Pulmonary artery endothelial cell (primary cell): ENCODE data around the gene NBAS. TPM values are rescaled to one million over a fixed set of nuclear protein-coding genes. Genes with fewer than 3 reads are reported as not detected.
"Not testable (repeated sequence)": the region's sequence is repeated elsewhere in the genome, so short reads cannot be mapped to it uniquely, and the experiment has no call there.

Experiments
- DNase-seq: peaks from one replicate; pipeline ENCODE4 v3.0.0-alpha.2; 2011; ENCODE audit warnings: low read depth, low spot score
- total RNA-seq: library from RNA; depleted of rRNA; stranded (reverse); fragments of >200 nt; gene quantifications from 2 replicates; pipeline ENCODE4 v1.2.3, GENCODE V29; 2014

Gene NBAS
- total RNA-seq, 1 donor from 2014 or later: 75.8 TPM

DNA sequence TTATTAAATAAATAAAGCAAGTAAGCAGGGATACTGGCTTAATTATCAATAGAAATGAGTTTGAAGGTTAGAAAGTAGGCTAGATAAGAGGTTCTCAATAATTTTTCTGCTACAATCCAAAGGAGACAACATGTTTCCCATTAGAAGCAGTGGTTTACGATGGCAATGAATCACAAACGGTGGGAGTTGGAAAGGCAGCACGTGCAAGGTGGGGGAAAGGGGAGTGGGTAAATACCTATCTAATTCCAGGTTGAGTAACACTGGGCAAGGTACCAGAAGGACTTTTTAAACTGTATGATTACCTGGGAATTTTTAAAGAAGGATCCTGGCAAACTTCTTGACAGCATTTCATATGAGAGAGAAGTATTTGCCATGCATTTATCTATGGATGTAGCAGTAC is 289.9 kb downstream of the NBAS start:
- DNase-seq: no peak

DNA sequence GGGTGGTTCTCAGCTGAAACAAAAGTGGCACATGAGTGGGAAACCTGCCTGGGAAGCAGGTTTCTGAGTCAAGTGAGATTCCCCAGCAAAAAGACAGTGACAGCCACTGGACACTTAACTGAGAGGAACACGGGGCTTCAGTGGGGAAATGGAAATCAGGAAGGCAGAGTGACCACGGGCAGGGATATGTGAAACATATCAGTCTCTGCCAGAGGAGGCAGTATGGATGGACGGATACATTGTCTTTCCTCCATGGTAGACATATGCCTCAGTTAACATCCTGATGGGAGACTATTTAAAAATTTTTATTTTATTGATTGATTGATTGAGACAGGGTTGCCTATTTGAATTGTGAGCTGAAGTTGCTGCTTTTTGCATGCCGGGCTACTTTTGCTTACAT is 292.1 kb downstream of the NBAS start:
- no peak for DNase-seq

DNA sequence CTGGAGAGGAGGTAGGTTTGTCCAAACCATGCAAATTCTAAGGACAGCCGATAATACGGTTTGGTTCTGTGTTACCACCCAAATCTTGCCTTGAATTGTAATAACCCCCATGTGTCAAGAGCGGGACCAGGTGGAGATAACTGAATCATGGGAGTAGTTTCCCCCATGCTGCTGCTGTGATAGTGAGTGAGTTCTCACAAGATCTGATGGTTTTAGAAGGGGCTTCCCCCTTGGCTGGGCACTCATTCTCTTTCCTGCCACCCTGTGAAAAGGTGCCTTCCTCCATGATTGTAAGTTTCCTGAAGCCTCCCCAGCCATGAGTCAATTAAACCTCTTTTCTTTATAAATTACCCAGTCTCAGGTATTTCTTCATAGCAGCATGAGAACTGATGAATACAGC is 295.2 kb downstream of the NBAS start:
- DNase-seq: no peak

DNA sequence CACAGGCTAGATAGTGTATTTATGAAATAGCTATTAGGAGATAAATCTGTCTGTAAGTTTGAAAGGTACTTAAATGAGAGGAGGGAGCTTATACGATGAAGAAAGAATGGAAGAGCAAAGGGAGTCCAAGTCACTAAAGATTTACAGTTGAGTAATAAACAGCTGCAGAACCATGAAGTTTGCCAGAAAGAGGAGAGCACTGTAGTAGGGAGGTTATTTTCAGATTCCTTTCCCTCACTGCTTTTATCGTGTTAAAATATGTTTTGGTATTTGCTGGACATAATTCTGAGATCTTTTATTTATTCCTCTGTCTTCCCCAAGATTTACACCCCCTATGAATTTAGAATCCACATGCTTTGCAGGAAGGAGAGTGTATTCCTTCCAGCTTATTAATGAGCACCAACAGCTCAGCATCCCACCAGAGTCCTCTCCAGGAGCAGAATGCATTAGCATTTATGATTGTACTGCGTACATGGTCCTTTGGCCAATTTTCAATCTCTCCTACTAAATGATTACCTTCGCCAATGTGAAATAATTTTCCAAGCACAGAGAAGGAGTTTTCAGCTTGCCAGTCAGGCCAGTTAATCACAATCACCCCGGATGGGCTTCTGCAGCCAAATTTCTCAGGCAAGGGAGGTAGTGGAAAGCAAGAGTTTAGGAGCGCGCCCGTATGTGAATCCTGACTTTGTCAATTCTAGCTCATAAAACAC is 297.0 kb downstream of the NBAS start:
- DNase-seq: no peak

DNA sequence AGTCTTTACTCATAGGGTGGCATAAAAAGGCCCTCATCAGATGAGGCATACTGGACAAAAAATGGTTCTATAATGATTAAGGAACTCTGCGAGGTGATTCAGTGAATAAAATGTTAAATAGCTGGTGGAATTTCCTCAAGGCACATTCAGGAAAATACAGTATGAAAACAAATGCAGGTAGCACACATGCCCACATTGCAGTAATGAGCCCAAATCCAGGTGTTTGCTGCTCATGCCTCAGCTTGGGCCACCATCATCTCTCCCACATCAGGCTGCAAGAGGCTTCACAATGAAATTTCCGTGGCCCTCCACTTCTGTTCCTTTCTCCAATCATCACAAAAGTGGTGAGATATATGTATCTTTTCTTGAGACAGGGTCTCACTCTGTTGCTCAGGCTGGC is 298.3 kb downstream of the NBAS start:
- no peak for DNase-seq

DNA sequence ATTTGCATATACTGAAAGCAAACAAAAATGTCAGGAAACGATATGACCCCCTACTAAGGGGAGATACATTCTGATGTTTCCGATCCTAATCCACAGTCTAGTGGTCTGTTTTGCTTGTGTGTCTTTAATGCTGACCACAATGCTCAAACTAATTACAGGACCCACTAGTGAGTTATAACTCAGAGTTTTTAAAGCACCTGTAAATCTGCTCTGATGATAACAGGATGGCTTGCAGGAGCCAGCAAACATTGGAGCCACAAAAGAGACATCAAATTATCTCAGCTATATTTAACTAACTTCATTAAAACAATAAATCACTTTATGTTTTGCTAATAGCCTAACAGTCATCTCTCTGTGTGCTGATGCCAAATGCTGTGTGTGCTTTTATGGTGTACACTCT is 300.3 kb downstream of the NBAS start:
- DNase-seq: no peak

DNA sequence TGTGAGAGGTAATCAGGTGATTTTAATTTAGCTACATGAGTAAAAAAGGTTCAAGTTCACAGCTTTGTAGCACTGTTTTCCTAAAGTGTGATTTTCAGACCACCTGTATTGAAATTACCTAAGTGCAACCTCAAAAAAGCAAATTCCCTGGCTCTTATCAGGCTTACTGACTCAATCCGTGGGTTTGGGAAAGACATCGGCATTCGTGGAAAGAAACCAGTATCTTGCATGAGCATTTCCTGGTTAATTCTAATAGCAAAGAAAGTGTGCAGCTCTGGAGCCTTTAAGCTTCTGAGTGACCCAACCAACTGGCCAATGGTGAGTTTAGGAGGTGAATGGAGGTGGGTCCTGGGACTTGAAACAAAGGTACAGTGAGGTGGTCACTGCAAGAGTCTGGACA is 300.9 kb downstream of the NBAS start:
- DNase-seq: no peak

DNA sequence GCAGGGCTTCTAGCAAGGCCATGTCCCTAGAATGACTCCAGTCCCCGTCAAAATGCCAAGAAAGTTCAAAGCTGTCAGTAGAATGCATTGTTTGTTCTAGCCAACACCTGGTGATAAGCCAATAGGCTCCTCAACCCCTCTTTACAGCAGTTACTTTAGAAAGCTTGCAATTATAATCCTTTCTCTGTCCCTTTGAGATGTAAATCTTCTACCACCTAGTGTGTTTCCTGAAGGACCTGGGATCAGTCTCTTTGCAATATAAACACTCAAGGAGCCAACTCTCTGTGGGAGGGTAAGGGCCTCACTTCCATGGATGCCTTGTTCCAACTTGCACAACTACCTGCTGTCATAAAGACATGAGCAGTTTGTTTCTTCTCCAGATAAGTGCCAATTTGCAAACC is 301.8 kb downstream of the NBAS start:
- no peak for DNase-seq

DNA sequence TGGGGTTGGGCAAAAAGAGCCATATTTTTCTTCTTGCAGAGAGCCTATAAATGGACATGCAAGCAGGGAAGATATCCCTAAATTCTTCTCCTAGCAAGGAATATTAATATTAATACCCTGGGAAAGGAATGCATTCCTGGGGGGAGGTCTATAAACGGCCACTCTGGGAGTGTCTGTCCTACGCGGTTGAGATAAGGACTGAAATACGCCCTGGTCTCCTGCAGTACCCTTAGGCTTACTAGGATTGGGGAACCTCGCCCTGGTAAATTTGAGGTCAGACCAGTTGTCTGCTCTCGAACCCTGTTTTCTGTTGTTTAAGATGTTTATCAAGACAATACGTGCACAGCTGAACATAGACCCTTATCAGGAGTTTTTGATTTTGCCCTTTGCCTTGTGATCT is 302.7 kb downstream of the NBAS start:
- not testable (repeated sequence) for DNase-seq

DNA sequence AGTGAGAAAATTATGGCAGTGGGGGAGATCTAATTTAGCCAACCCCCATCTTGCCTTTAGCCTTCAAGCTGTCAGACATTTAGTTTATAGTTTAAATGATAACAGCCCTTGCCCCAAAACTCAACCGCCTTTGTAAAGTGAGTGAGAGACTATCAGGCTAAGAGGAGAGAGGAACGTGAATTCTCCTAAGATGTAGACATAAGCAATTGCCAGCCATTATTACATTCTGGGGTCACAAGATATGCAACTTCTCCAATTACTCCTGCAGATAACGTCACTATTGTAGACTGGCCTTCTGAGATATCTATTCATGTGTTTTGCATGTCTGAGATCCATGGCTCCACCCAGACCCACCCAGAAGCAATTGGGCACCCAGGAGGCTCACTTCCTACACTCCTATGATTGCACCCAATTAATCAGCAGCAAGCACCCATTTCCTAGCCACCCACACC is 307.3 kb downstream of the NBAS start:
- DNase-seq: no peak

DNA sequence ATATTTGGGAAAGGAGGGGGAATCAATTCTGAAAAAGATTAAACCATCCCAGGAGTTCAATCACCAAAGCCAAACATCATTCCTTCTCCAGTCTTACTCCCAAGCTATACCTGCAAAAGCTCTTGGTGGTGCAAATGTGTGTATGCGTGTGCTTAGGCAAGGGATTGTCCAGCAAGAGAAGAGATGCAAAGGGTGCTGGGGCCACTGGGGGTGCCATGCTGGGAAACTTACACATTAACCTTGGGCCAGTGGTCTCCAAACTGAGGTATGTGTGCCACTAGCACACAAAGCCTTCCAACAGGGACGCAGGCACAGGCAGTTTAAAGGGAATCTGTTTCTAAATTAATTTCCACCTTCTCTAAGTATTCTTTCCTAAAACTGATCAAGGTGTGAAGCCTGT is 307.9 kb downstream of the NBAS start:
- DNase-seq: no peak

DNA sequence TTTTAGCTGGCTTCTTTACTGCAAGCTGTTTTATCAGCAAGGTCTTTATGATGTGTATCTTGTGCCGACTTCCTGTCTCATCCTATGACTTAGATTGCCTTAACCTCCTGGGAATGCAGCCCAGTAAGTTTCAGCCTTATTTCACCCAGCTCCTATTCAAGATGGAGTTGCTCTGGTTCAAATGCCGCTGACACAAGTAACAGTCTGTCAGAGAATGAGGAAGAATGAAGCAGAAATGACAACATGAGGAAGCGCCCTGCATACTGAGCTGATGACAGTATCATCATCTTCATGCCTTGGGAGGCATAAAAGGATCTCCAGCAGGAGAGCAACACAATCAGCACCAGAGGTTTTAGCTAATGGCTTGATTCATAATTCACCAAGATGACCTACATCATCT is 309.4 kb downstream of the NBAS start:
- no peak for DNase-seq

DNA sequence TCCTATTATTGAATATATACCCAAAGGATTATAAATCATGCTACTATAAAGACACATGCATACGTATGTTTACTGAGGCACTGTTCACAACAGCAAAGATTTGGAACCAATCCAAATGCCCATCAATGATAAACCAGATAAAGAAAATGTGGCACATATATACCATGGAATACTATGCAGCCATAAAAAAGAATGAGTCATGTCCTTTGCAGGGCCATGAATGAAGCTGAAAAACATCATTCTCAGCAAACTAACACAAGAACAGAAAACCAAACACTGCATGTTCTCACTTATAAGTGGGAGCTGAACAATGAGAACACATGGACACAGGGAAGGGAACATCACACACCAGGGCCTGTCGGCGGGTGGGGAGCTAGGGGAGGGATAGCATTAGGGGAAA is 310.2 kb downstream of the NBAS start:
- DNase-seq: not testable (repeated sequence)

DNA sequence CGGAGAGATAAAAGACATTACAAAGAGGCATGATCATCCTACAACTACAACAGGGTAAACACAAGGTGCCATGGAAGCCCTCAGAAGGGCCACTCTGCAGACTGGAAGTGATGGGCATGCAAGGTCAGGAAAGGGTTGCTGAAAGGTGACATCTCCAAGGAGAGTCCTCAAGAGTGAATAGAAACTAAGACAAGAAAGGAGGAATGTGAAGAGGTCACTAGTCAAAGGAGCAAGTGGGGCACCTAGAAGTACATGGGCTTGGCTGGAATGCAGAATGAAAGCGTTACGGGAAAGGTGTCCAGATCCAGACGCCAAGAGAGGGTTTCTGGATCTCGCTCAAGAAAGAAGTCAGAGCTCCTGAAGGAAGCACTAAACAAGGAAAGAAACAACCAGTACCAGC is 314.3 kb downstream of the NBAS start:
- no peak for DNase-seq

DNA sequence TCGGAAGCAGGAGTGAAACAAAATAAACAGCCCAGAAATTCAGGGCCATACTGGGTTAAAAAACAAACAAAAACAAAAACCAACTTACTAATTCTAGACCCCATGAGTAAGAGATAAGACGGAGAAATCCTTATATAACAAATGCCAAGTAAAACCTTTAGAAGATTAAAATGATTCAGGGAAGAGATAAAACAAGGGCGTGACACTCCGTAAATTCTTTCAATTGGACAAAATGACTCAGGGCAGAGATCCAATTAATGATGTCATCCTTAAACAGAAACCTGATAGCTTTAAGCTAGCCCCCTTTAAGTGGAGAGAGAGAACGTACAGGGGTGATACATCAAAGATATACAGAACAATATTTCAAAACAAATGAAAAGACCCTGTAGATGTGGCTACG is 317.4 kb downstream of the NBAS start:
- DNase-seq: no peak

DNA sequence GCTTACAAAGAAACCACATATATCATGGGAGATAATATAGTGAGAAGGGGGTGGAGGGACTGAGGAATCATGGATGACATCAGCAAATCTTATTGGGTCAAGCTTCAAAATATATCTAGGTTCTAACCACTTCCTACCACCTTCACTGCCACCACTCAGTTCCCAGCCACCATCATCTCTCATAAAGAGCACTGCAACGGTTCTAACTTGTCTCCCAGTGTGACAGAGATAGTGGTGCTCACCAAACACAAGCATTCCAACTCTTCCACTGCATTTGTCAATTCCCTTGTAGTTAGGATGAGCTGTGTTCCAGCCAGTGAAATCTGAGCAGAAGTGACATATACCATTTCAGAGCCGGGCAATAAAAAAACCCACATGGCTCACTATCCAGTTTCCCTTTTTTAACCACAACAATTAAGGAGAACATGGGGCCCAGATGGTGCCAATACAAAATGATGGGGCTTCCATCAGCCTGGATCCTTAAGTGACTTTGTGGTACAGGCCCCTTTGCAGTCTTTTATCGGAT is 318.1 kb downstream of the NBAS start:
- DNase-seq: no peak

DNA sequence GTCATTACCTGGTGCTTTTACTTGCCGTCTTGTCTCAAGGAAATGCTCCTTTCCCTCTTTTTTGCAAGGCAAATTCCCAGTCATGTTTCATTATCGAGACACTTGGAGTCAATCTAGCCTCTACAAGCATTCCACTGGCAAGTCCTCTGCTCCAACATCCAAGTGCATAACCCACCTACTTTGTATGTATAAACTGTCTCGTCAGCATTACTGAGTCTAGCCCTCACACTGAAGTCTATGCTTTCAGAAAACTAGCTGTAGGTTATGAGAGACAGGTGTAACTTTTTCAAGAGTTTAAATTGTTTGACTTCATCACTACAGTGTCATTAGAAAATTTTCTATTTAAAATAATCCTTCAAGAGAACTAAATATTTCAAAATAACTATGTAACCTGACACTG is 319.2 kb downstream of the NBAS start:
- no peak for DNase-seq

DNA sequence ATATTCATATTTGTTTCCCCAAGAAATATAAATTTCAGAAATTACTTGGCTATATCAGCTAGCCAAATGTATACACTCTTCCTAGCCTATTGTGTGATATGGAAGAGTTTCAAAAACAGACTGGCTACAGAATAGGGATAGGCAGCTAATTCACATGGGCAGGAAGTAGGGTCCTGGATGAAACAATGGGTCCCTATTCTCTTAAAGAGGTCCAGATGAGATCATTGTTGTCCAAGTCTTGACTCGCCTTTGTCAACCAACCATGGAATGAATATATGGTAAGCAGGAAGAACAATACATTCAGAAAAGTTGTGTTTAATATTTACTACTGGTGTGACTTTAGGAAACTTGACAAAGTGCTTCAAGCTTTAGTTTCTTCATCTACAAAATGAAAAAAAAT is 319.9 kb downstream of the NBAS start:
- DNase-seq: peak; percentile 36

DNA sequence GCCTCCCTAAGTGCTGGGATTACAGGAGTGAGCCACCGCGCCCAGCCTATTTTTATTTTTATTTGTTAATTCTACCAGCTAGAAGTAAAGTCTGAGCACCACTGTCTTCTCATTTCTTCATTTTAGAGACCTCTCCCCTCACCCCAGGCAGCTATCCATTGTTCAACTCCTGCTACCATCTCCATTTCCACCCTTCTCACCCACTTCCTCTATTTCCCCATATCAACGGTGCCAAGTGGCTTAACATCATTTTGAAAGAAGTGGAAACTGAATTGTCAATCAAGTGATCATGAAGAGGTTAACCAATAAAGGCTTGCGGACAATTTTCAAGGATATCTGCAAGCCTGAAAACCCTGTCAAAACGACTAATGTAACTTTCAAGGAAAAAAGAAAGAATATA is 323.1 kb downstream of the NBAS start:
- no peak for DNase-seq

DNA sequence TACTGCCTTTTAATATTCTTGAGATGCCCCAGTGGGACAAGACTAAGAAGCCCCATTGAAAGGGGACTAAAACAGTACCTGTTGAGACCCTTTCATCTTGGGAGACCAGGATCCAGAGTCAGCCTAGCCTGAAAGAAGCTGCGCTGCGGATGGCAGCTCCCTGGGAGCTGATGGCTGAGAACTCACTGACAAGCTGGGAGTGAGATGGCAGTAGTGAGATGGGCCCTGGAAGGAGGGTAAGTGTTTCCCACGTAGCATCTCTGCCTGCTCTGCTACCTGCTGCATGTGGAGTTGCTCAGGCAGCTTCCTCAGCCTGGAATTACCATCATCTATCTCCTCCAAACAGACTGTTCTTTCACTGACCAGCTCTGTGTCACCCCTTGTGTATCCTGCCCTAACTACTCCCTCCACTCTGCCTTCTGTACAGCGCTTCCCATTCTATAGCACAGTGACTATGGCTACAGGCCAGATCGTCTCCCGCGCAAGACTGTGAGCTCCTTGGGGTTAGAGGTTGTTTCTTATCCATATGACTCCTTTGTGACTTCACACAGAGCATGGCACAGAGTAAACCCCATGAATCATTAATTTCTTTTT is 330.4 kb downstream of the NBAS start:
- no peak for DNase-seq

DNA sequence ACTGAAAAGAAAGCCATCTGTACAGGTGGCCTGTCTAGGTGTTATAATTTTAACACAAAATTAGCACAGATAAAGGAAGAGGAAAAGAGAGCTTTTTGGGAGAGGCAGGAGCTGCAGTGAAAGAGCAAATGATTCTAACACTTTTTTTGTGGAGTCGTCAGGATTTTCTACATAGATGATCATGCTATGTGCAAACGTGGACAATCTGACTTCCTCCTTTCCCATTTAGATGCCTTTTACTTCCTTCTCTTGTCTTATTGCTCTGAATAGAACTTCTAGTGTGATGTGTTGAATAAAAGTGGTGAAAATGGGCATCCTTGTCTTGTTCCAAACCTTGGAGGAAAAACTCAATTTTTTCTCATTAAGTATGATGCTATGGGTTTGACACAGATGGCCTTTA is 334.5 kb downstream of the NBAS start:
- DNase-seq: no peak

DNA sequence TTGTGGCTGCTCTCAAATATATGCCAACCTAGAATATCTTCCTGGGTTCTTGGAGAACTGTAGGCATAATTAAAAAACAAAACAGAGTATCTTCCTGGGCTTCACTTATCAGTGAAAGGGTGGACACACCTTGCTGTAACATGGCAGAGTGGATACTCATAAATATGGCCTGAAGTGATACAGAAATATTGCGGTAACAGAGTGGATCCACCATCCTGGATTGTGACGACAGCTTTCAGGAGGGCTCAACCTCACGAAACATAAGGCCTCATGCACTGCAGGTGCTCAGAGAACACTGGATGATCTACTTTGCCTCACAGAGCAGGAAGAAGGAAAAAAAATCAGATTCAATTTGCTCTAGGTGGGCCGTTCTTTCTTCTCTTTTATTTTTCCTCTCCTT is 336.0 kb downstream of the NBAS start:
- DNase-seq: no peak

DNA sequence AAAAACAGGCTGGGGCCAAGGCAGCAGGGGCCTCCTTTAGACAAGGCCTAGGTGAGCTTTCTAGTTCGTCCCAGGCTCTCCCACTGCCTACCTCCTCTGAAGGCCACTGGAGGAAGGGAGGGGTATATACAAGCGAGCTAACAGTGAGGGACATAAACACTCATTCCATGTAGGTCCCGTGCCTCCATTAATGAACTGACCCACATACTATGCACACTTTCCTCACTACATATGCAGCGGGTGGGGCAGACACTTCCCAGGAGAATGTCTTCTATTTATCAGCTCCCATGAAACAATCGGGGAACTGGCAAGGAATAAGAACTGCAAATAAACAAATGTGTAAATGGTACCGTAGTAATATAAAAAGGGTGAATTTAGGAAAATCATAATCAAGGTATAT is 336.5 kb downstream of the NBAS start:
- no peak for DNase-seq
